HCT116 (cell line): ENCODE measurements around the gene EMILIN2. TPM values are rescaled to one million over a fixed set of nuclear protein-coding genes. Genes with fewer than 3 reads are reported as not detected.

Experiments used
- ATAC-seq: fragments of 200-7000 bp; cut with Tn5 transposase; 2 replicates; pipeline ENCODE4 v1.9.1; 2020; ENCODE audit warnings: mild to moderate bottlenecking, moderate library complexity
- BruUV-seq: library from RNA; stranded (reverse); fragments of 400-500 nt; replicated peaks from 2 replicates; lab custom pipeline; 2021; lab: Mats Ljungman, UMichigan
- CTCF ChIA-PET: fragments of 300-600 bp; sonication (Branson Sonifier 250); formaldehyde crosslinking; loops from one replicate; lab custom pipeline; 2021; ENCODE audit warnings: antibody characterized with exemption; lab: Charles Lee
- POLR2A ChIA-PET: fragments of 300-600, 350-600 bp; sonication (Branson Sonifier 250); formaldehyde crosslinking; loops from one replicate; lab custom pipeline; 2021; ENCODE audit warnings: antibody characterized with exemption; lab: Charles Lee
- RAD21 ChIA-PET, 2 experiments: fragments of 300-600 bp; sonication (Branson Sonifier 250); formaldehyde crosslinking; loops; one replicate each; lab custom pipeline; 2023; ENCODE audit warnings: low total read pairs in 2 of 2; ENCODE audit not compliant: uncharacterized antibody in 2 of 2, unreplicated experiment in 2 of 2, low non-redundant PET in 1 of 2; lab: Charles Lee
- DNase-seq: peaks from one replicate; pipeline ENCODE4 v3.0.0-alpha.2; 2010; ENCODE audit warnings: low read depth, low spot score
- H2AFZ ChIP-seq: fragments of 200-600 bp; shearing (Covaris generic), sonication (generic); 2 replicates; pipeline ENCODE4 v1.6.1; 2017; ENCODE audit warnings: low read depth, mixed run types, mixed read lengths, antibody characterized with exemption, low read length; ENCODE audit not compliant: poor library complexity, severe bottlenecking
- H3K27ac ChIP-seq: 2 replicates; pipeline ENCODE4 v1.5.1; 2012; ENCODE audit warnings: low read depth, low read length
- H3K27me3 ChIP-seq: fragments of 200-600 bp; sonication (generic); 2 replicates; pipeline ENCODE4 v1.6.1; 2016; ENCODE audit warnings: mixed run types, low read length, mixed read lengths; ENCODE audit not compliant: insufficient read depth
- H3K36me3 ChIP-seq, 2 experiments: fragments of 200-500 bp in 1 of 2; fragments of 200-600 bp in 1 of 2; sonication (Bioruptor generic) in 1 of 2; sonication (generic) in 1 of 2; 2 replicates each; pipeline versions ENCODE4 v1.5.1 to v1.6.1; 2014 to 2016; ENCODE audit warnings: low read length in 2 of 2, inconsistent platforms in 1 of 2, mixed read lengths in 1 of 2, mixed run types in 1 of 2; ENCODE audit not compliant: insufficient read depth in 2 of 2, control insufficient read depth in 1 of 2
- H3K4me1 ChIP-seq, 2 experiments: fragments of 200-600 bp in 1 of 2; sonication (generic) in 1 of 2; 2 replicates each; pipeline versions ENCODE4 v1.5.1 to v1.6.1; 2012 to 2017; ENCODE audit warnings: low read length in 2 of 2, inconsistent platforms in 1 of 2, mild to moderate bottlenecking in 1 of 2, mixed read lengths in 1 of 2, mixed run types in 1 of 2, moderate library complexity in 1 of 2; ENCODE audit not compliant: insufficient read depth in 2 of 2, control insufficient read depth in 1 of 2
- H3K4me2 ChIP-seq: fragments of 200-600 bp; sonication (generic); 2 replicates; pipeline ENCODE4 v1.6.1; 2017; ENCODE audit warnings: mixed run types, low read length, mixed read lengths
- H3K4me3 ChIP-seq, 2 experiments: fragments of 200-600 bp in 1 of 2; sonication (generic) in 1 of 2; replicated peaks in 1 of 2; 2 replicates each; pipeline ENCODE4 v1.5.1; 2011 to 2016; ENCODE audit warnings: low read length in 2 of 2, control low read depth in 1 of 2, low read depth in 1 of 2, mild to moderate bottlenecking in 1 of 2, mixed read lengths in 1 of 2, mixed run types in 1 of 2
- H3K79me2 ChIP-seq: fragments of 200-600 bp; sonication (generic); 2 replicates; pipeline ENCODE4 v1.6.1; 2017; ENCODE audit warnings: mild to moderate bottlenecking, mixed run types, low read length, moderate library complexity, mixed read lengths; ENCODE audit not compliant: insufficient read depth
- H3K9ac ChIP-seq: fragments of 200-600 bp; sonication (generic); 2 replicates; pipeline ENCODE4 v1.6.1; 2016; ENCODE audit warnings: low read length, mixed read lengths
- H3K9me2 ChIP-seq: fragments of 200-600 bp; sonication (generic), shearing (Covaris generic); 2 replicates; pipeline ENCODE4 v1.6.1; 2017; ENCODE audit warnings: mixed run types, mild to moderate bottlenecking, moderate library complexity; ENCODE audit not compliant: insufficient read depth
- H3K9me3 ChIP-seq, 2 experiments: fragments of 200-500 bp in 1 of 2; fragments of 200-600 bp in 1 of 2; sonication (Bioruptor generic) in 1 of 2; sonication (generic) in 1 of 2; 2 replicates each; pipeline ENCODE4 v1.6.1; 2014 to 2017; ENCODE audit warnings: low read length in 2 of 2, mixed read lengths in 2 of 2, inconsistent platforms in 1 of 2, low read depth in 1 of 2, mild to moderate bottlenecking in 1 of 2, mixed run types in 1 of 2, moderate library complexity in 1 of 2; ENCODE audit not compliant: control insufficient read depth in 1 of 2, insufficient read depth in 1 of 2
- H4K20me1 ChIP-seq: fragments of 200-600 bp; sonication (generic), shearing (Covaris generic); 2 replicates; pipeline ENCODE4 v1.6.1; 2017; ENCODE audit warnings: mixed run types, mild to moderate bottlenecking, moderate library complexity; ENCODE audit not compliant: insufficient read depth
- CBX3 ChIP-seq: IDR thresholded peaks from 2 replicates; pipeline ENCODE4 v1.6.1; 2012; ENCODE audit warnings: low read depth
- CEBPB ChIP-seq: IDR thresholded peaks from 2 replicates; pipeline ENCODE4 v1.6.1; 2012; ENCODE audit warnings: low read depth
- EGR1 ChIP-seq: IDR thresholded peaks from 2 replicates; pipeline ENCODE4 v1.6.1; 2012; ENCODE audit warnings: low read depth
- ELF1 ChIP-seq: IDR thresholded peaks from 2 replicates; pipeline ENCODE4 v1.6.1; 2012; ENCODE audit warnings: low read depth, borderline replicate concordance
- EZH2 ChIP-seq: fragments of 200-600 bp; sonication (generic); IDR thresholded peaks from 2 replicates; pipeline ENCODE4 v1.6.1; 2017; ENCODE audit warnings: antibody characterized with exemption, mixed run types
- EZH2phosphoT487 ChIP-seq: fragments of 200-600 bp; IDR thresholded peaks from 2 replicates; pipeline ENCODE4 v1.6.1; 2018; ENCODE audit warnings: antibody characterized with exemption, borderline replicate concordance
- FOSL1 ChIP-seq: IDR thresholded peaks from 2 replicates; pipeline ENCODE4 v1.6.1; 2012; ENCODE audit warnings: low read depth
- POLR2A ChIP-seq: IDR thresholded peaks from 2 replicates; pipeline ENCODE4 v1.7.0; 2011; ENCODE audit warnings: borderline replicate concordance; ENCODE audit not compliant: insufficient read depth, insufficient read length; ENCODE audit errors: extremely low read depth
- POLR2AphosphoS5 ChIP-seq: IDR thresholded peaks from 2 replicates; pipeline ENCODE4 v1.6.1; 2011; ENCODE audit warnings: mild to moderate bottlenecking, low read depth, low read length, moderate library complexity
- RAD21 ChIP-seq: IDR thresholded peaks from 2 replicates; pipeline ENCODE4 v1.6.1; 2012; ENCODE audit warnings: low read depth, mild to moderate bottlenecking
- SP1 ChIP-seq: IDR thresholded peaks from 2 replicates; pipeline ENCODE4 v1.6.1; 2012; ENCODE audit warnings: low read depth
- SRF ChIP-seq: IDR thresholded peaks from 2 replicates; pipeline ENCODE4 v1.6.1; 2012; ENCODE audit warnings: low read depth
- TCF7L2 ChIP-seq: IDR thresholded peaks from 2 replicates; pipeline ENCODE4 v1.7.0; 2011; ENCODE audit warnings: borderline replicate concordance, inconsistent platforms; ENCODE audit not compliant: insufficient read depth, insufficient read length; ENCODE audit errors: extremely low read depth
- YY1 ChIP-seq: IDR thresholded peaks from 2 replicates; pipeline ENCODE4 v1.6.1; 2011; ENCODE audit warnings: low read length, low read depth, moderate library complexity, mild to moderate bottlenecking; ENCODE audit not compliant: insufficient replicate concordance; ENCODE audit errors: extremely low read depth
- ZBTB33 ChIP-seq: IDR thresholded peaks from 2 replicates; pipeline ENCODE4 v1.6.1; 2011; ENCODE audit warnings: mild to moderate bottlenecking, low read length, moderate library complexity; ENCODE audit not compliant: insufficient replicate concordance; ENCODE audit errors: extremely low read depth
- ZFX ChIP-seq: fragments of 450-650 bp; IDR thresholded peaks from 2 replicates; pipeline ENCODE4 v1.6.1; 2017
- ZNF274 ChIP-seq: fragments of 200-500 bp; sonication (Bioruptor generic); IDR thresholded peaks from 2 replicates; pipeline ENCODE4 v1.6.1; 2014; ENCODE audit warnings: mild to moderate bottlenecking, low read depth, low read length, inconsistent platforms
- intact Hi-C: fragments of 100-400 bp; cut with micrococcal nuclease; formaldehyde crosslinking; loops from 2 replicates; pipeline ENCODE4 v1.10.0; 2022
- total RNA-seq: library from RNA; stranded (reverse); gene quantifications from one replicate; pipeline ENCODE4 v1.2.1, GENCODE V29; 2021; ENCODE audit not compliant: unreplicated experiment
- TF ChIP-seq, protein P1 (sequence below), 3 experiments: fragments of 200-600 bp in 1 of 3; sonication (generic) in 1 of 3; IDR thresholded peaks in 2 of 3; conservative IDR thresholded peaks in 1 of 3; 2 replicates each; pipeline ENCODE4 v1.5.1; 2012 to 2017; ENCODE audit warnings: low read depth in 2 of 3, low read length in 2 of 3, antibody characterized with exemption in 1 of 3, borderline replicate concordance in 1 of 3, control low read depth in 1 of 3, mild to moderate bottlenecking in 1 of 3, mixed read lengths in 1 of 3, mixed run types in 1 of 3, moderate library complexity in 1 of 3; ENCODE audit not compliant: insufficient read depth in 1 of 3
- TF ChIP-seq, protein P2 (sequence below): IDR thresholded peaks from 2 replicates; pipeline ENCODE4 v1.6.1; 2012; ENCODE audit warnings: low read depth

Gene EMILIN2
- total RNA-seq, 1 experiment from 2014 or later = 23.4 TPM

GRCh38 chr18:2879889-2880288, 33.1 kb downstream of the EMILIN2 start:
- Histone ChIP-seq H3K27me3 (no peaks in the 10 kb centered on the region), H3K27ac (no peak overlapping the region), H3K4me1 (peaks cover 0 to 5% of the 10 kb centered on the region in 2 experiments; a peak in 1 of 4 replicates), H2AFZ (no peak overlapping the region), H3K9me2 (no peaks in the 10 kb centered on the region), H4K20me1 (no peaks in the 10 kb centered on the region), H3K4me2 (no peak overlapping the region), H3K9ac (no peak overlapping the region), H3K36me3 (no peaks in the 10 kb centered on the region), H3K9me3 (no peaks in the 10 kb centered on the region), H3K79me2 (no peaks in the 10 kb centered on the region), H3K4me3 (no peak overlapping the region)
- BruUV-seq = no TSS peak
- intact Hi-C loops = no loop called here
- DNase-seq = no peak
- TF ChIP-seq POLR2AphosphoS5 (no peak), RAD21 (no peak), SP1 (no peak), ZFX (no peak), EZH2phosphoT487 (no peak), FOSL1 (no peak), ZNF274 (no peak), ELF1 (no peak), SRF (no peak), CBX3 (no peak), TCF7L2 (no peak), EZH2 (no peak), EGR1 (no peak), CEBPB (no peak), POLR2A (no peak), ZBTB33 (no peak), YY1 (no peak)
- TF ChIP-seq, protein P1, sequence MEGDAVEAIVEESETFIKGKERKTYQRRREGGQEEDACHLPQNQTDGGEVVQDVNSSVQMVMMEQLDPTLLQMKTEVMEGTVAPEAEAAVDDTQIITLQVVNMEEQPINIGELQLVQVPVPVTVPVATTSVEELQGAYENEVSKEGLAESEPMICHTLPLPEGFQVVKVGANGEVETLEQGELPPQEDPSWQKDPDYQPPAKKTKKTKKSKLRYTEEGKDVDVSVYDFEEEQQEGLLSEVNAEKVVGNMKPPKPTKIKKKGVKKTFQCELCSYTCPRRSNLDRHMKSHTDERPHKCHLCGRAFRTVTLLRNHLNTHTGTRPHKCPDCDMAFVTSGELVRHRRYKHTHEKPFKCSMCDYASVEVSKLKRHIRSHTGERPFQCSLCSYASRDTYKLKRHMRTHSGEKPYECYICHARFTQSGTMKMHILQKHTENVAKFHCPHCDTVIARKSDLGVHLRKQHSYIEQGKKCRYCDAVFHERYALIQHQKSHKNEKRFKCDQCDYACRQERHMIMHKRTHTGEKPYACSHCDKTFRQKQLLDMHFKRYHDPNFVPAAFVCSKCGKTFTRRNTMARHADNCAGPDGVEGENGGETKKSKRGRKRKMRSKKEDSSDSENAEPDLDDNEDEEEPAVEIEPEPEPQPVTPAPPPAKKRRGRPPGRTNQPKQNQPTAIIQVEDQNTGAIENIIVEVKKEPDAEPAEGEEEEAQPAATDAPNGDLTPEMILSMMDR (IDR thresholded peaks at IDR 0.05 in 2 of 3, conservative IDR thresholded peaks at IDR 0.05 in 1 of 3; ENCODE audit: borderline replicate concordance in 1 of 3, insufficient read depth in 1 of 3, low read depth in 2 of 3, low read length in 2 of 3) = no peak
- TF ChIP-seq, protein P2, sequence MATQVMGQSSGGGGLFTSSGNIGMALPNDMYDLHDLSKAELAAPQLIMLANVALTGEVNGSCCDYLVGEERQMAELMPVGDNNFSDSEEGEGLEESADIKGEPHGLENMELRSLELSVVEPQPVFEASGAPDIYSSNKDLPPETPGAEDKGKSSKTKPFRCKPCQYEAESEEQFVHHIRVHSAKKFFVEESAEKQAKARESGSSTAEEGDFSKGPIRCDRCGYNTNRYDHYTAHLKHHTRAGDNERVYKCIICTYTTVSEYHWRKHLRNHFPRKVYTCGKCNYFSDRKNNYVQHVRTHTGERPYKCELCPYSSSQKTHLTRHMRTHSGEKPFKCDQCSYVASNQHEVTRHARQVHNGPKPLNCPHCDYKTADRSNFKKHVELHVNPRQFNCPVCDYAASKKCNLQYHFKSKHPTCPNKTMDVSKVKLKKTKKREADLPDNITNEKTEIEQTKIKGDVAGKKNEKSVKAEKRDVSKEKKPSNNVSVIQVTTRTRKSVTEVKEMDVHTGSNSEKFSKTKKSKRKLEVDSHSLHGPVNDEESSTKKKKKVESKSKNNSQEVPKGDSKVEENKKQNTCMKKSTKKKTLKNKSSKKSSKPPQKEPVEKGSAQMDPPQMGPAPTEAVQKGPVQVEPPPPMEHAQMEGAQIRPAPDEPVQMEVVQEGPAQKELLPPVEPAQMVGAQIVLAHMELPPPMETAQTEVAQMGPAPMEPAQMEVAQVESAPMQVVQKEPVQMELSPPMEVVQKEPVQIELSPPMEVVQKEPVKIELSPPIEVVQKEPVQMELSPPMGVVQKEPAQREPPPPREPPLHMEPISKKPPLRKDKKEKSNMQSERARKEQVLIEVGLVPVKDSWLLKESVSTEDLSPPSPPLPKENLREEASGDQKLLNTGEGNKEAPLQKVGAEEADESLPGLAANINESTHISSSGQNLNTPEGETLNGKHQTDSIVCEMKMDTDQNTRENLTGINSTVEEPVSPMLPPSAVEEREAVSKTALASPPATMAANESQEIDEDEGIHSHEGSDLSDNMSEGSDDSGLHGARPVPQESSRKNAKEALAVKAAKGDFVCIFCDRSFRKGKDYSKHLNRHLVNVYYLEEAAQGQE = no peak
- ChIA-PET POLR2A (no interaction called here), CTCF (no interaction called here), RAD21 (no interaction called here)
- no peak for ATAC-seq
